Measurements from ENCODE around the gene TBCD.

Gene TBCD

DNA sequence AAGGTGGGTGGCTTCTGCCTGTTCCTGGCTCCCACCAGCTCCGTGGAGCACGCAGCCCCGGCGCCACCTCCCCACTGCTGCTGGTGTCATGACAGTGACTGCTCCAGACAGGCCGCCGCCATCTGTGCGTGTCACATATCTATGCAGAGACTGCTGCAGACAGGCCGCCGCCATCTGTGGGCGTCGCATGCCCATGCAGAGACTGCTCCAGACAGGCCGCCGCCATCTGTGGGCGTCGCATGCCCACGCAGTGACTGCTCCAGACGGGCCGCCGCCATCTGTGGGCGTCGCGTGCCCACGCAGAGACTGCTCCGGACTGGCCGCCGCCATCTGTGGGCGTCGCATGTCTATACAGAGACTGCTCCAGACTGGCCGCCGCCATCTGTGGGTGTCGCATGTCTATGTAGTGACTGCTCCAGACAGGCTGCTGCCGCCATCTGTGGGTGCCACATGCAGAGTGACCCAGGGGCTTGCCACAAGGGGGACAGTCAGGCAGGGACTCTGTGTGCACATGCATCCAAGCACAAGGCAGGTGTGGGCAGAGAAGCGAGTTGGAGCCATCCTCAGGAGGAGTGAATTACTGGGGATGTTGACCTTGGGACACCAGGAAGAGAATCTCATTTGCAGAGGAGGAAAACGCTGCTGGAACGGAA, 38.7 kb upstream of the TBCD start:
- Histone ChIP-seq H3K9me2 (replicated peaks; ENCODE audit: insufficient read depth, low read length) (no peaks in the 10 kb centered on the region), H3K9me3 (replicated peaks; ENCODE audit: insufficient read depth, low read length) (no peaks in the 10 kb centered on the region), H2AFZ (ENCODE audit: low read length) (no peak overlapping the region), H3K27ac (ENCODE audit: low read length) (no peak overlapping the region), H3K4me3 (ENCODE audit: low read length) (no peak overlapping the region), H3K4me1 (ENCODE audit: low read length) (peaks cover 6% of the 10 kb centered on the region), H4K20me1 (ENCODE audit: insufficient read depth, low read length) (no peaks in the 10 kb centered on the region), H3K9ac (ENCODE audit: low read length) (no peak overlapping the region), H3K36me3 (replicated peaks; ENCODE audit: insufficient read depth, low read length) (no peaks in the 10 kb centered on the region), H3F3A (ENCODE audit: insufficient read depth, low read length) (peaks cover 3% of the 10 kb centered on the region), H3K4me2 (ENCODE audit: low read depth, low read length) (no peak overlapping the region), H3K27me3 (replicated peaks; ENCODE audit: insufficient read depth, low read length) (no peaks in the 10 kb centered on the region), H3K79me2 (ENCODE audit: low read length) (peaks cover 17% of the 10 kb centered on the region)
- TF ChIP-seq, protein P1, sequence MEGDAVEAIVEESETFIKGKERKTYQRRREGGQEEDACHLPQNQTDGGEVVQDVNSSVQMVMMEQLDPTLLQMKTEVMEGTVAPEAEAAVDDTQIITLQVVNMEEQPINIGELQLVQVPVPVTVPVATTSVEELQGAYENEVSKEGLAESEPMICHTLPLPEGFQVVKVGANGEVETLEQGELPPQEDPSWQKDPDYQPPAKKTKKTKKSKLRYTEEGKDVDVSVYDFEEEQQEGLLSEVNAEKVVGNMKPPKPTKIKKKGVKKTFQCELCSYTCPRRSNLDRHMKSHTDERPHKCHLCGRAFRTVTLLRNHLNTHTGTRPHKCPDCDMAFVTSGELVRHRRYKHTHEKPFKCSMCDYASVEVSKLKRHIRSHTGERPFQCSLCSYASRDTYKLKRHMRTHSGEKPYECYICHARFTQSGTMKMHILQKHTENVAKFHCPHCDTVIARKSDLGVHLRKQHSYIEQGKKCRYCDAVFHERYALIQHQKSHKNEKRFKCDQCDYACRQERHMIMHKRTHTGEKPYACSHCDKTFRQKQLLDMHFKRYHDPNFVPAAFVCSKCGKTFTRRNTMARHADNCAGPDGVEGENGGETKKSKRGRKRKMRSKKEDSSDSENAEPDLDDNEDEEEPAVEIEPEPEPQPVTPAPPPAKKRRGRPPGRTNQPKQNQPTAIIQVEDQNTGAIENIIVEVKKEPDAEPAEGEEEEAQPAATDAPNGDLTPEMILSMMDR (IDR thresholded peaks at IDR 0.05; ENCODE audit: low read length) = no peak
- no peak for DNase-seq

- Histone ChIP-seq H3K4me2 (ENCODE audit: low read depth, low read length) (peak within 1 kb of the TSS; percentile 85), H3K9me2 (replicated peaks; ENCODE audit: insufficient read depth, low read length) (no peaks in the 10 kb centered on the region), H3K9ac (ENCODE audit: low read length) (peak within 1 kb of the TSS; percentile 79), H3K4me3 (ENCODE audit: low read length) (peak within 1 kb of the TSS; percentile 95), H2AFZ (ENCODE audit: low read length) (peak within 1 kb of the TSS; percentile 95), H3K27me3 (replicated peaks; ENCODE audit: insufficient read depth, low read length) (no peaks in the 10 kb centered on the region), H3K36me3 (replicated peaks; ENCODE audit: insufficient read depth, low read length) (peaks cover 4% of the 10 kb centered on the region), H3F3A (ENCODE audit: insufficient read depth, low read length) (no peaks in the 10 kb centered on the region; the same call in 1 of the 2 replicates), H3K27ac (ENCODE audit: low read length) (peak within 1 kb of the TSS; percentile 48; the same call in 1 of the 2 replicates), H3K79me2 (ENCODE audit: low read length) (peaks cover 28% of the 10 kb centered on the region), H3K9me3 (replicated peaks; ENCODE audit: insufficient read depth, low read length) (no peaks in the 10 kb centered on the region), H4K20me1 (ENCODE audit: insufficient read depth, low read length) (no peaks in the 10 kb centered on the region), H3K4me1 (ENCODE audit: low read length) (peaks cover 6% of the 10 kb centered on the region)
- TF ChIP-seq EZH2phosphoT487 (IDR thresholded peaks at IDR 0.05; ENCODE audit: low read length) (no peak), EZH2 (optimal IDR thresholded peaks at IDR 0.05; ENCODE audit: low read depth, low read length) (no peak)
- TF ChIP-seq, protein P1 (IDR thresholded peaks at IDR 0.05; ENCODE audit: low read length) = no peak
- DNase-seq = peak; percentile 96
Measured at GRCh38 chr17:82716203-82717010, 35.5 kb upstream of the TBCD start, which contains the start of gene FN3KRP. Gene FN3KRP (plus strand): TSS chr17:82716706. CDS start chr17:82716756, 50 bp downstream.

DNA sequence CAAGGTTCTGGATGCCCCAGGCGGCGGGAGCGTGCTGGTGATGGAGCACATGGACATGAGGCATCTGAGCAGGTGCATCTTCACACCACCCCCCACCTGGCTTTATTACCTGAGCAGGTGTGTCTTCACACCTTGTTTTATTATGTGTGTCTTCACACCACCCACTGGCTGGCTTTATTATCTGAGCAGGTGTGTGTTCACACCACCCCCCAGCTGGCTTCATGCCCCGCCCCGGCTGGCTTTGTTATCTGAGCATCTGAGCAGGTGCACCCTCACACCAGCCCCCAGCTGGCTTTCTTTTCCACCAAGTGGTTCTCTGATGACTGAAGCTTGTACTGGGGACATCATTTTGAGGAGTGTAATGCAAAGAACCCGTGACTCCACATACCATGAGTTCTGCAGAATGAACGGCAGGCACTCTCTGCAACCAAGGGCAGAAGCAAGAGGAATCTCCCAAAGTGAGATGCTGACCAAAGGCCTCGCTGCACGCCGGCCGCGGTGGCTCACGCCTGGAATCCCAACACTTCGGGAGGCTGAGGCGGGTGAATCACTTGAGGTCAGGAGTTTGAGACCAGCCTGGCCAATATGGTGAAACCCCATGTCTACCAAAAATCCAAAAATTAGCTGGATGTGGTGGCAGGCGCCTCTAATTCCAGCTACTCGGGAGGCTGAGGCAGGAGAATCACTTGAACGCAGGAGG, 32.7 kb upstream of the TBCD start:
- no peak for DNase-seq
- Histone ChIP-seq H3K27ac (ENCODE audit: low read length) (no peak overlapping the region), H3K36me3 (replicated peaks; ENCODE audit: insufficient read depth, low read length) (peaks cover 8% of the 10 kb centered on the region), H3K9me2 (replicated peaks; ENCODE audit: insufficient read depth, low read length) (no peaks in the 10 kb centered on the region), H3K4me3 (ENCODE audit: low read length) (no peak overlapping the region), H3K9me3 (replicated peaks; ENCODE audit: insufficient read depth, low read length) (no peaks in the 10 kb centered on the region), H3F3A (ENCODE audit: insufficient read depth, low read length) (no peaks in the 10 kb centered on the region; the same call in 1 of the 2 replicates), H3K79me2 (ENCODE audit: low read length) (peaks cover 28% of the 10 kb centered on the region), H4K20me1 (ENCODE audit: insufficient read depth, low read length) (no peaks in the 10 kb centered on the region), H3K4me1 (ENCODE audit: low read length) (peaks cover 6% of the 10 kb centered on the region), H3K4me2 (ENCODE audit: low read depth, low read length) (no peak overlapping the region), H3K9ac (ENCODE audit: low read length) (no peak overlapping the region), H3K27me3 (replicated peaks; ENCODE audit: insufficient read depth, low read length) (no peaks in the 10 kb centered on the region), H2AFZ (ENCODE audit: low read length) (no peak overlapping the region)
- TF ChIP-seq, protein P1 (IDR thresholded peaks at IDR 0.05; ENCODE audit: low read length) = no peak
- TF ChIP-seq EZH2phosphoT487 (IDR thresholded peaks at IDR 0.05; ENCODE audit: low read length) = no peak
- no peak for TF ChIP-seq EZH2 (optimal IDR thresholded peaks at IDR 0.05; ENCODE audit: low read depth, low read length)
